ENCODE data around the gene TRIM8.

Gene TRIM8, protein sequence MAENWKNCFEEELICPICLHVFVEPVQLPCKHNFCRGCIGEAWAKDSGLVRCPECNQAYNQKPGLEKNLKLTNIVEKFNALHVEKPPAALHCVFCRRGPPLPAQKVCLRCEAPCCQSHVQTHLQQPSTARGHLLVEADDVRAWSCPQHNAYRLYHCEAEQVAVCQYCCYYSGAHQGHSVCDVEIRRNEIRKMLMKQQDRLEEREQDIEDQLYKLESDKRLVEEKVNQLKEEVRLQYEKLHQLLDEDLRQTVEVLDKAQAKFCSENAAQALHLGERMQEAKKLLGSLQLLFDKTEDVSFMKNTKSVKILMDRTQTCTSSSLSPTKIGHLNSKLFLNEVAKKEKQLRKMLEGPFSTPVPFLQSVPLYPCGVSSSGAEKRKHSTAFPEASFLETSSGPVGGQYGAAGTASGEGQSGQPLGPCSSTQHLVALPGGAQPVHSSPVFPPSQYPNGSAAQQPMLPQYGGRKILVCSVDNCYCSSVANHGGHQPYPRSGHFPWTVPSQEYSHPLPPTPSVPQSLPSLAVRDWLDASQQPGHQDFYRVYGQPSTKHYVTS

DNA sequence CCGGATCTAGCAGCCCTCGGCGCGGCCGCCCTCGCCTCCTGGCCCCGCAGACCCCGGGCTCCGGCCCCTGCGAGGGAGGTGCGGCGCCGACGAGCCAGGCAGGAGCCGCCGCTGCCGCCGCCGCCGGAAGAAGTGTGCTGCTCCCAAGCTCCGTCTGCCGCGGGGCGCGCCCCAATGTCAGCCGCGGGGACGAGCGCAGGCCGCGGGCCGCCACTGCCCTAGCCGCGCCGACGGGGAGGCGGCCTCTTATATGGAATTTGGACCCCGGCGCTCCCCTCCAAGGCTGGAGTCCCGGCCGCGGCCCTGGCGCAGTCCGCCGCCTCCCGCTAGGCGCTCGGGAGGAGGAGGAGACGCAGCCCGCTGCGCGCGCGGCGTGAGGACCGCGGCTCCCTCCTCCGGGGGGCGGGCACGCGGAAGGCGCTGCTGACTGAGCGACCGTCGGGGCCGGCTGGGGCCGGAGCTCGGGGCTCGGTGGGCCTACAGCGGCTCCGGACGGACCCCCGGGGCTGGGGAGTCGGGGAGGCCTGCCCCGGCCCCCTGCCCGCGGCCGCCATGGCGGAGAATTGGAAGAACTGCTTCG is at the start of gene TRIM8:
TRIM8 (plus strand) TSS at position 414 of the 580 bp plus-strand sequence; CDS start at position 553, 139 bp downstream.
- ATAC-seq (ENCODE audit: low read depth): no peak
- H3K27ac ChIP-seq (ENCODE audit: poor library complexity, severe bottlenecking): peak within 1 kb of the TSS; percentile 94
- DNase-seq (ENCODE audit: low spot score): no peak

DNA sequence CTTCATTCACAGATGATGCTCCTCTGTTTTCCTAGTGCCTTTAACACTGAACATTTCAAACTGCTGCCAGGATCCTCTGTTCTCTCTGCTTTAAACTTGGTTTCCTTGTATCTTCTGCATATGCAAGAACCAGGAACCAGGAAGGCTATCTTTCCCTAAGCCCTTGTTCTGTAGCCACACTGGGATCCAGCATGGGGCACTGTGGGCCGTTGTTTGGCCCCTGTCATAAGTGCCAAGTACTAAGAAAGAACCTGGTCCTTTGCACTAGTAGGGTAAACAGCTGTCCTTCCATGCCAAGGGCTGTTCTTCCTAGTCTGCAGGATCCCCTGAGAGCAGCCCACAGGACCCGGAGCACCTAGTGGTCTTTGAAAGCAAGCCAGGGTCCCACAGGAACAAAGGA is 49.0 kb upstream of the TRIM8 start:
- no peaks in the 10 kb centered on the region for H3K9me3 ChIP-seq (ENCODE audit: severe bottlenecking)
- ATAC-seq (ENCODE audit: low read depth): no peak
- DNase-seq (ENCODE audit: low spot score): no peak
- H3K27me3 ChIP-seq (ENCODE audit: insufficient read depth, poor library complexity, severe bottlenecking): no peaks in the 10 kb centered on the region
- peaks cover 11% of the 10 kb centered on the region; the same call in 1 of the 2 replicates for H3K36me3 ChIP-seq (ENCODE audit: low read depth)
- no peak overlapping the region for H3K27ac ChIP-seq (ENCODE audit: poor library complexity, severe bottlenecking)
- H3K4me3 ChIP-seq (ENCODE audit: severe bottlenecking): no peak overlapping the region
- no peak for TF ChIP-seq CTCF (IDR thresholded peaks at IDR 0.05; ENCODE audit: poor library complexity, severe bottlenecking)
- H3K4me1 ChIP-seq (ENCODE audit: insufficient read depth, poor library complexity, severe bottlenecking): no peaks in the 10 kb centered on the region

More for the DNA sequence above, at the start of gene TRIM8:
- Histone ChIP-seq H3K36me3 (ENCODE audit: low read depth) (peaks cover 10% of the 10 kb centered on the region), H3K4me3 (ENCODE audit: severe bottlenecking) (peak within 1 kb of the TSS; percentile 80), H3K27me3 (ENCODE audit: insufficient read depth, poor library complexity, severe bottlenecking) (no peaks in the 10 kb centered on the region), H3K9me3 (ENCODE audit: severe bottlenecking) (no peaks in the 10 kb centered on the region), H3K4me1 (ENCODE audit: insufficient read depth, poor library complexity, severe bottlenecking) (peaks cover 20% of the 10 kb centered on the region)
- TF ChIP-seq CTCF (IDR thresholded peaks at IDR 0.05; ENCODE audit: poor library complexity, severe bottlenecking): no peak

DNA sequence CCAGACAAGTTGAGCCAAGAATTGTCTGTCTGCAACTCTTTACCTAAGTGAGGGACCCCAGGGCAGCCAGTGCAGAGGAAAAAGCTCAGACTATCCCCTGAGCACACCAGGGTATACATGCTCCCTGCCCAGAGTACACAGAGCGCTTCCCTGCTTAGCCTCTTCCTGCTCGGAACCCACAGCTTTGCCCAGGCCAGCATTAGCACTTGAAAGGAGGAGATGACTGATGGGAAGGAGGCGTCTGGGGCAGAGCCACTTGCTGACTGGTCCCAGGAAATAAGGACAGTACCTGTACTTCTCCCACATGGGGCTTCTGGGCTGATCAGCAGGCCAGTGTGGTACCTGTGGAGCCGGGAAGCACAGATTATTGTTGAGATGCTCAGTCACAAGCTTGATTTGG is 48.4 kb upstream of the TRIM8 start:
- Histone ChIP-seq H3K36me3 (ENCODE audit: low read depth) (peaks cover 11% of the 10 kb centered on the region; the same call in 1 of the 2 replicates), H3K4me1 (ENCODE audit: insufficient read depth, poor library complexity, severe bottlenecking) (no peaks in the 10 kb centered on the region), H3K27ac (ENCODE audit: poor library complexity, severe bottlenecking) (no peak overlapping the region), H3K27me3 (ENCODE audit: insufficient read depth, poor library complexity, severe bottlenecking) (no peaks in the 10 kb centered on the region), H3K9me3 (ENCODE audit: severe bottlenecking) (no peaks in the 10 kb centered on the region), H3K4me3 (ENCODE audit: severe bottlenecking) (no peak overlapping the region)
- ATAC-seq (ENCODE audit: low read depth) (no peak), DNase-seq (ENCODE audit: low spot score) (no peak)
- TF ChIP-seq CTCF (IDR thresholded peaks at IDR 0.05; ENCODE audit: poor library complexity, severe bottlenecking): no peak

- peak; percentile 83 for ATAC-seq (ENCODE audit: low read depth)
Measured at GRCh38 chr10:102596506-102596971, 47.7 kb upstream of the TRIM8 start.

More at GRCh38 chr10:102596506-102596971, 47.7 kb upstream of the TRIM8 start:
- DNase-seq (ENCODE audit: low spot score): no peak
- Histone ChIP-seq H3K36me3 (ENCODE audit: low read depth) (peaks cover 11% of the 10 kb centered on the region; the same call in 1 of the 2 replicates), H3K27me3 (ENCODE audit: insufficient read depth, poor library complexity, severe bottlenecking) (no peaks in the 10 kb centered on the region), H3K4me1 (ENCODE audit: insufficient read depth, poor library complexity, severe bottlenecking) (no peaks in the 10 kb centered on the region), H3K9me3 (ENCODE audit: severe bottlenecking) (no peaks in the 10 kb centered on the region), H3K4me3 (ENCODE audit: severe bottlenecking) (no peak overlapping the region), H3K27ac (ENCODE audit: poor library complexity, severe bottlenecking) (no peak overlapping the region)
- peak; percentile 89 for TF ChIP-seq CTCF (IDR thresholded peaks at IDR 0.05; ENCODE audit: poor library complexity, severe bottlenecking)
